ENCODE results near the gene SGSM1. TPM values are rescaled to one million over a fixed set of nuclear protein-coding genes. Genes with fewer than 3 reads are reported as not detected.

SGSM1 gene
- polyA plus RNA-seq, 4 donors = 0.67 to 2.9 (median 2.3) TPM

DNA sequence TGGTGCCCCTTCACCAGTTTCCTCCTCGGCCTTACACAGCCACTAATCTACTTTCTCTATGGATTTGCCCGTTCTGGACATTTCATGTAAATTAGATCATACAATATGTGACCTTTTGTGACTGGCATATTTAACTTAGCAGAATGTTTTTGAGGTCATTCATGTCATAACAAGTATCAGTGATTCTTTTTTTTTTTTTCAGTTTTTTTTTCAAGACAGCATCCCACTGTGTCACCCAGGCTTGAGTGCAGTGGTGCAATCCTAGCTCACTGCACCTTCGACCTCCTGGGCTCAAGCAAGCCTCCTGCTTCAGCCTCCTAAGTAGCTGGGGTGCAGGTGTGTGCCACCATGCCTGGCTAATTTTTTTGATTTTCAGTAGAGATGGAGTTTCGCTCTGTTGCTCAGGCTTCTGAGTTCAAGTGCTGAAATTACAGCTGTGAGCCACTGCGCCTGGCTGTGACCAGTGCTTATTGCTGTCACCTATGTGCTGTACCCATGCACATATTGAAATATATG is 169.2 kb downstream of the SGSM1 start:
- no peak for DNase-seq (ENCODE audit: low read depth in 4 of 4, low spot score in 3 of 4)

- DNase-seq (ENCODE audit: low read depth in 4 of 4, low spot score in 3 of 4) = no peak
Measured at GRCh38 chr22:24975813-24976341, 169.9 kb downstream of the SGSM1 start.

DNA sequence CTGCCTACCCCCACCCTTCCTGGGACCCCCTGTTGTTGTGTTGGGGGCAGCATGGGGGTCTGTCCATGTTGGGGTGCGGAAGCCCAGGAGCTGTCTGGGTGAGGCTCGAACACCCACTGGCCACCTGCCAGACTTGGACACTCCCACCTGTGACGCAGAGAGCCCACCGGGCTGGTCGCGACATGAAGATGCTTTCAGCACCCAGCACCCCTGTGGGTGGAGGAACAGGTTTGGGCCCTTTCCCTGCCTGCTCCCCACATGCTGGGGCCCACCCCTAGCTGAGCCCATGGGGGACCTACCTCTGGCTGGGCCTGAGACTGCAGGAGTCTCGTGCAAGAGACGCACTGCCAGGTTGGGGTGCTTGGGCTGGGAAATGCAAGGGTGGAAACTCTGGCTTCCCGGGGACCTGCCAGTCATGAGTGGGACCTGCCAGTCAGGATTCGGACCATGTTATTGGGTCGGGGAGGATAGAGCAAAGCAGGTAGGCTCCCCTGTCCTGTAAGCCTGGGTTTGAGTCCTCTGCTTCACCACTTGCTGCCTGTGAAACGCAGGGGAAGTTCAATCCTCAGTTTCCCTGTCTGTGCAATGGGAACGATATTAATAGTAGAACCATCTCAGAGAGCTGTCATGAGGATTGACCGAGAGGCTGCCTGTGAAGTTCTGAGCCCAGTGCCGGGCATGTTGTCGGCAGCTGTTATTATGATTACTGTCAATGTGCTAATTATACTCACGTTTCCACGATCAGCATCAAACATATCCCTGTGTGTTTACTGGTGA is 170.6 kb downstream of the SGSM1 start:
- DNase-seq (ENCODE audit: low read depth in 4 of 4, low spot score in 3 of 4) = no peak

Other genes starting within 250 kb of the SGSM1 start
- gene LRRC75B, start 213.1 kb upstream of the SGSM1 start, polyA plus RNA-seq (ENCODE audit: insufficient read length in 4 of 4) = 10 to 100 TPM; 20.2 to 33.9 (median 30.4) TPM
- gene GGT1, start 203.0 kb upstream of the SGSM1 start, polyA plus RNA-seq (ENCODE audit: insufficient read length in 4 of 4) = 10 to 100 TPM in 3 of 4 donors, 1 to 10 TPM in 1; 4.0 to 70.4 (median 43.0) TPM
- not detected for gene PIWIL3, start 31.5 kb upstream of the SGSM1 start, polyA plus RNA-seq (ENCODE audit: insufficient read length in 4 of 4)
- not detected for gene LHFPL7, start 140.5 kb downstream of the SGSM1 start, polyA plus RNA-seq (ENCODE audit: insufficient read length in 4 of 4)
- gene KIAA1671, start 146.5 kb downstream of the SGSM1 start, polyA plus RNA-seq (ENCODE audit: insufficient read length in 4 of 4) = 10 to 100 TPM; 21.0 to 28.4 (median 24.1) TPM